Femur (tissue), 1 donor: ENCODE measurements around the gene SHISAL1.

ENCODE experiments used
- DNase-seq: peaks from one replicate; pipeline ENCODE4 v3.0.0-alpha.2; 2017

SHISAL1 gene

DNA sequence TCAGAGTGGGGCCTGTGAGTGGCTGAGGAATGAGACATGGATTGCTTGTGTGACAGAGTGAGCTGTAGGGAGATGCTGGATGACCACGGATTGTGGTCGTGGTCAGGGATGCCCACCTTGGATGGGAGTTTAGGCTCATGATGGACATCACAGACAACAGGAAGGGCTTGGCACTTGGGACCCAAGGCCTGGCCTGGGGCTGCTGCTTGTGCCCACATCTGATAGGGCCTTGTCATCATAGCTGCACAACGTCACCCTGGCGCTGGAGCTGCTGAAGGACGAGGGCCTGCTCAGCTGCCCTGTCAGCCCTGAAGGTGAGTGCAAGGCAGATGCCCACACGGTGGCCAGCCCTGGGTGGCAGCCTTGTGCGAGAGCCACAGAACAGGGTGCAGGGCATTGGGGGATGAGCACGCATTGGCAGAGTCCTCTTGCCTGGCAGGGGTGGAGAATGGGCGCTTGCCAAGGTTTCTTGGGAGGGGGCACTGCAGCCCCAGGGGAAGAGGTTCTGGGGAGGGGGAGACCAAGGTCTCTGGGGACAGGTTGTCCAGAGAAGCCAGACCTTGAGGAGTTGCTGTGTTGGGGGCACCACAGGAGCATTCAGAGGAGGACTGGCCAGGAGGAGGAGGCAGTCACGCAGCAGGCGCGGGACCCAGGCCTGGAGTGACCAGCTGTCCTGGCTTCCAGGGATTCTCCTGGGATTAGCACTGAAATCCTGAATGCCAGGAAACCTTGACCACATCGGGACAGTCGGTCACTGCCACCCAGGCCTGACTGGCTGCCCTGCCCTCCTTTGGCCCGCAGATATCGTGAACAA is 107.0 kb downstream of the SHISAL1 start:
- peak; percentile 25 for DNase-seq

DNA sequence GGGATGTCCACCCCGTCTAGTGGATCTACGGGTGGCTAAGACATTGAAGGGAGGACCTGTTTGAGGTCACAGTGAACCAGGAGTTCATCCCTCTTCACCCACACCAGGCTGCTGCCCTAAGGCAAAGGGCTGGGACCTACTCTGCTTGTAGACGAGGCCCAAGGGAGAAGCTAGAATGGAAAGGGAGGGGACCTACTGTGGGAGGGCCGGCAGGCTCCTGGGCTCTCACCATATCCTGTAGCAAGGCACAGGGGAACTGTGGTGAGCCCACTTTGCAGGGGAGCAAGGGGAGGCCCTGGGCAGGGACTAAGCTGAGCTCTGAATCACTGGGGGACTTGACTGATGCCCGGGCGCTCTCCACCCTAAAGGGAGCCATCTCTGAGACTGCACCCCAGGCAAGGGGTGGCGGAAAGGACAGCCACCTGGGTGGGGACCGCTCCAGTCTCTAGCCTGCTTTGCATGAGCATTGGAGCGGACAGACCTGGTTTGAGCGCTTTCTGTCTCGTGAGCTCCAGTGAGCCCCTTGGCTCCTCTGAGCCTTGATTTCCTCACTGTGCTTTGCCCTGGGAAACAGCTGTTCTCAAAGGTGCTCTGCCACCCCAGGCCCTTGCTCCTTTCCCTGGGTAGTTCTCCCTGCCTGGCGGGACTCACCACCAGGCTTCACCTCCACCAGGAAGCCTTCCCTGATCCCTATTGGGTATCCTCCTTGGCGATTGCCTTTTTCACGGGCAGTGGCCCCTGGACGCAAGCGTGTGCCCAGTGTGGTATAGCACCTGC is 107.8 kb downstream of the SHISAL1 start:
- peak; percentile 4 for DNase-seq

DNA sequence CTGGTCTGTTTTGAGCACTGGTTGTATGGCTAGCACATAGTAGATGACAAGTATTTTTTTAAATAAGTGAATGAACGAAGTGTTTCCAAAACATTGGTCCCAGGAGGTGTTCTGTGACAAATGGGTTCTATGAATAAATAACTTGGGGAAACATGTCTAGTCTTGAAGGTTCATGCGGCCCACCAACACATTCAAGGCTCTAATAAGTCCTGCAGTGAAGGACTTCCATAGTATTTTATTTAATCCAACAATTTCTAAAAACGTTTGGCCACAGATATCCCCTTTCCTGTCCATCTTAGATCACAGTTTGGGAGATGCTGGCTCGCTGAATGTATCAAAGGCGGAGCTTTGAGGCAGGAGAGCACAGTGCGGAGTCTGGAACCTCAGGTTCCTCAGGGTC is 109.5 kb downstream of the SHISAL1 start:
- no peak for DNase-seq

DNA sequence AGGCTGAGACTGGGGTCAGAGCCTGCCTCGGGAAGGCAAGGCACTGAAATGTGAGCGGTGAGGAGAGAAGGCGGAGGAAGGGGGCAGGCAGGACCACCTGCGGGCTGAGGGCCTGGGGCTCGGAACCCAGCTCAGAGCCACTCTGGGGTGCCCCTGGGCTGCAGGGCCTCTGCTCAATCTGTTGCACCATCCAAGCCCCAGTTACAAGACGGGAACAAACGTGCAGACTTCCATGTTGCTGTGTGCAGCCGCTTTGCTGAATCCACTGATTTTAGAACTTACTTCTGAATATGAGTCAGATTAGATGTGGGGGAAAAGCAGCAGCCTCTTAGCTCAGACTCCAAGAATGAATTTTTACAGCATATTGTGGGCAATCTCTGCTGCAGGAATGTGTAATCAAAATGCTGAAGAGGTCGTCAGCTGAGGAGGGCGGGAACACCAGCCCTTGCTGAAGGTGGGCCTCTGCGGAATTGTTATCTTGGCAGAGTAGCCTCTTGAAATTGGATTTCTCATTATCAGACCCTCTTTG is 110.4 kb downstream of the SHISAL1 start:
- no peak for DNase-seq

DNA sequence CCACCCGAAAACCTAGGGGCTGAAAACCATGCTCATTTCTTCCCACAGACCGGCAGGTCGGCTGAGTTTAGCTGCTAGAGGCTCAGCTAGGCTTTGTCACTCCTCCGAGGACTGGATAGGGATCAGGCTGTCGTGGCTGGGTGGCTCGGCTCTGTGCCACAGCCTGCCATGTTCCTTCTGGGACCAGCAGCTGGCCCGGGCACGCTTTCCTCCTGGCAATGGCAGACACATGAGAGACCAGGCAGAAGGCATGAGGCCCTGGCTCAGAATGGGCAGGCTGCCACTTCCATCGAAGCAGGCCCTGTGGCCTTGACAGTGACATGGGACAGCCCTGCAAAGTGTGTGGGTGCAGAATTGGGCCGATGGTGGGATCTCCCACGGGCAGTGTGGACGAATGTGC is 111.1 kb downstream of the SHISAL1 start:
- no peak for DNase-seq

DNA sequence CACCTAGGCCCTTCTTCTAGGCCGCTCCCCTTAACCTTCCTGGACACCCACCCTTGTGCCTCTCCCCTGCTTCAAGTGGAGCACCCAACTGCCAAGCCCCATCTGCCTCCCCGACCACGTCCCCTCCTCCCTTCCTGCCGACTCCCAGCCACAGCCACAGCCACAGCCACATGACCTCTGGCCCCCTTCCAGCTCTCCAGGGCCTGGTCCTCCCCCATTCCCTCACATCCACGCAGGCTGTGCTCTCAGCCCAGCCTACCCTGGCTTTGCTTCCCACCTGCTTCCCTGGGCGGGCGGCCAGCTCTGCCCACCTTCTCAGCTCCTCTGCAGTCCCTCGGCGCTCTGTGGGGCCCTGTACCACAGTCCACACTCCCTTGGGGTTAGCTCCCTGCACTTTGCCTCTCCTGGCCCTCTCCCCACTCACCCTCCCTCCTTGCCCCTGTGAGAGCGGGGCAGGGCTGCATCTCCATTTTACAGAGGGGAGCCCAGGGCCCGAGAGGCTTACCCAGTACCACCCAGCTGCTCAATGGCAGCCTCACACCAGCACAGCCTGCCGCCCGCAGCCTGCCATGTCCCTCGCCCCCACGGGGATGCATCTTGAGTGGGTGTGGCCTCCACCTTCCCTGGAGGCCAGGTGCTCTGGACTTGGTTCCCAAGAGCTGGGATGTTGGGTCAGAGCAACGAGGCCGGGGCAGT is 111.7 kb downstream of the SHISAL1 start:
- DNase-seq = no peak

DNA sequence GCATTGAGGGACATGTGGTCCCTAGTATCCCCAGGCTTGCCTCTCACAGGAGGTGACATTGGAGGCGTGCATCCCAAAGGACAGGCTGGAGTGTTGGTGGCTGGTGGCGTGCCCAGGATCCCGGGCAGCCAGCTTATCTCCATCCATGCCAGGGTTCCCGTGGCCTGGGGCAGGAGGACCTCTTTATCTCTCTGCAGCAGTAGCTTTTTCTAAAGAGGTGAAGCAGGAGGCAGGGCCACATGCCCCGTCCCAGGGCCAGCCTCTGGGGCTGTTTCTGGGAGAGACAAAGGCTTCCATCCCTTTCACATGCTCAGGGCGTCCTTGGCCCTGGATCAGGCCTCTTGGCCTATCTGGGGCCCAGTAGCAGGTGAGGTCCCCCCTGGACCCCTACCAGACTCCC is 112.3 kb downstream of the SHISAL1 start:
- DNase-seq = no peak

DNA sequence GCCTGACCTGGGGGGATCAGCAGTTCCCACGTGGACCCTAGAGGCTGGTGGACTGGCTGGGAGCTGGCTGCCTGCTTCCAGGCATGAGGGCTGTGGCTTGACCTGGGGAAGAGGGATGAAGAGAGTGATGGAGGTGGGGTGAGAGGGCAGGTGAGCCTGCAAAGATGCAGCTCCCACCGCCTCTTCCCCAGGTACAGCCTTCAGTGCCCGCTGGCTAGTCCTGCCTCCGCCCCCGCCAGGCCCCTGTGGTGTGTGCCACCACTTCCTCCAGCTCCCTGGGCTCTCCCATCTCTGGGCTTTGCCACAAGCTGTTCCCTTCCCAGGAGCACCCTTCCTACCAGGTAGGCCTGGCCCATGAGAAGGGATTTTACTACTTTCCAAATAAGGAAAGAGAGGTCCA is 112.9 kb downstream of the SHISAL1 start:
- no peak for DNase-seq

DNA sequence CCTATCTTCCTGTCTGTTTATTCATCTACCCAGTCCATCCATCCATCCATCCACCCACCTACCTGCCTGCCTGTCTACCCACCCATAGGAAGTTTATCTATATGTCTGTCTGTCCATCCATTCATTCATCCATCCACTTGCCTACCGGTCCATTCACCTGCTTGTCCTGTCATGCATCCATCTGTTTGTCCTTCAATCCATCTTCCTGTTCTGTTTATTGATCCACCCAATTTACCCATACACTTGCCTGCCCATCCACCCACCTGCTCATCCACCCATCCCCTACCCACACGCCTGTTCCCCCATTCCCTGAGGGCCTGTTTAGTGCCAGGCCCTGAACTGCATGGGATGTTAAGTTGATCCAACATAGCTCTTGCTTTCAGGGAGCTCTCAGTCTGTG is 113.6 kb downstream of the SHISAL1 start:
- no peak for DNase-seq

DNA sequence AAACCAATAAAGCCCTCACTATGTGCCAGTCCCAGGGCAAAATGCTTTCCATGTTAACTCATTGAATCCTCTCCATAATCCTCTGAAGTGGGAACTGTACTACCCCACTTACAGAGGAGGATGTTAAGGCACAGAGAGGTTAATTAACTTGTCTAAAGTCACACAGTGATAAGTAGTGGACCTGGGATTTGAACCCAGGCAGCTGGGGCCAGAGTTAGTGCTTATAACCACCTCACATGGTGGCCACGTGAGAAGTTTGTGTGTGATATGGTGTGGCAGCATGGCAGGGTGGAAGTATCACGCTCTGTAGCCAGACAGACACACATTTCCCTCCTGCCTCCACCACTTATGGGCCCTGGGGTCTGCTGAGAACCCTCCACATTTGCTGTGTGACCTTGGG is 115.5 kb downstream of the SHISAL1 start:
- DNase-seq = no peak

DNA sequence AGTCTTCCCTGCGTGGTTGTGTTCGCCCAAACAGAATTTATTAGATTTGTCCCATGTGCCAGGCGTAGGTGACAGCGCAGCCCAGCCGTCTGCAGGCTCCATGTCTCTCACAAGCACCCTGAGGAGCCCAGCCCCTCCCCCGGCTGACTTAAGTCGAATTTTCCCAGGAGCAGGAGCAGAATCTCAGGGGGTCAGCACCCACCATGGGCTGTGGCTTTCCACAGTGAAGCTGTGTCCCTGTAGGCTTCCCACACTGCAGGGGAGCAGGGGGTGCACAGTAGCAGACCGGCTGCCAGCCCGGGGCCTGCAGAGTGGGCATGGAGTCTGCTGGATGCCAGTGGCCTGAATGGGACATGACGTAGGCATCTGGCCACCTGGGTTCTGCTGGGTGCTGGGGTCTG is 116.0 kb downstream of the SHISAL1 start:
- no peak for DNase-seq

DNA sequence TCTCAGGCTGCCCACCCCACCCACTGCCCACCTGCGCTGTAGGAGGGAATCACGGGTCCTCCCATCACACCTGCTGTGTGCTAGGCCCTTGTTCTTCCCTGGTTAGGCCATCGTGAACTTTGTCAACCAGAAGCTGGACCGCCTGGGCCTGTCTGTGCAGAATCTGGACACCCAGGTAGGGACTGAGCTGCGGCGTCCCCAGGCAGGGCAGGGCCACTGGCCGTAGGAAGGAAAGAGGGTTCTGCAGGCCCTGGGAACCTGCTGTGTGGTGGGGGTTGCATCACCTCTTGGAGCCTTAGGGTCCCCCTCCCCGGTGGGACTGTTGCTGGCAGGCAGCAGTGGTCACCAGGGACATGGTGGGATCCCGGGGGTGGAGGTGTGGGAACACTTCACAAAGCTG is 116.5 kb downstream of the SHISAL1 start:
- no peak for DNase-seq

DNA sequence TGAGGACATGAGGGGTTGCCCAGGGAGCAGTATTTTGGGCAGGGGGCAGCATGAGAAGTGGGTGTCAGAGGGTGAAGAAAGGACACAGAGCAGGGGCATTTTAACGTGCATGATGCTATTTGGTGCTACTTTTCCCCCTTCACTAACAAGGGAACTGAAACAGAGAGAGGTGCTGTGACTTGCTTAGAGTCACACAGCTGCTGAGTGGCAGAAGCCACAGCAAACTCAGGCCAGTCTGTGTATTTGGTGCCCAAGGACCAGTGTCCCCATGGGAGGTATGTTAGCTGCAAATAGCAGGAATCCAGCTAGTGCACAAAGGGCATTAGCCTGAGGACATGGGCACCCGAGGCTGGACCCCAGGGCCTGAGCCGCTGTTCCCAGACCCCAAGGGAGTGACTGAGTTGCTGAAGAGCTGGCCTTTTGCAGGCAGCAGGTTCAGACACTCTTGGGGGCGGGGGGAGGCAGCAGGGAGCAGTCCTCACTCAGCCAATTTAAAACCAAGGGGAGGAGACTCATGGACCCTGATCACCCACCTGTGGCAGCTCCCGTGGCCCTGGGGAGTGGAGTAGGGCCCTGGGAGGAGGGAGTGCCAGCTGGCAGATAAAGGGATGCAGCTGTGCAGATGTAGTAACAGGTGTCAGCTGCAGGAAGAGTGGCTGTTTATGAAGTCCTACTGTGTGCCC is 117.4 kb downstream of the SHISAL1 start:
- no peak for DNase-seq

DNA sequence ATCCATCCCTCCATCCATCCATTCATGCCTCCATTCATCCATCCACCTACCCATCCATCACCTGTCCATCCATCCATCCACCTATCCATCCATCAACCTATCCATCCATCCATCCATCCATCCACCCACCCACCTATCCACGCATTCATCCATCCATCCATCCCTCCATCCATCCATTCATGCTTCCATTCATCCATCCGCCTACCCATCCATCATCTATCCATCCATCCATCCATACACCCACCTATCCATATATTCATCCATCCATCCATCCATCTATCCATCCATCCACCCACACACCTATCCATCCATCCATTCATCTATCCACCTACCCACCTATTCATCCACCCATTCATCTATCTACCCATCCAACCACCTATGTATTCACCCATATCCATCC is 118.2 kb downstream of the SHISAL1 start:
- DNase-seq = no peak
